Type B pancreatic cell (in vitro differentiated cells): ENCODE data around the gene VSTM5. TPM values are rescaled to one million over a fixed set of nuclear protein-coding genes. Genes with fewer than 3 reads are reported as not detected.

Source experiments
- DNase-seq: peaks from one replicate; pipeline ENCODE4 v3.0.0; 2021; ENCODE audit warnings: mixed read lengths; ENCODE audit not compliant: unreplicated experiment; ENCODE audit errors: extremely low spot score
- H3K27ac Mint-ChIP-seq: 2 replicates; pipeline ENCODE4 v1.8.0; 2021; ENCODE audit warnings: mild to moderate bottlenecking, mixed read lengths
- H3K27me3 Mint-ChIP-seq: 2 replicates; pipeline ENCODE4 v1.8.0; 2021; ENCODE audit warnings: mixed read lengths
- H3K36me3 Mint-ChIP-seq: 2 replicates; pipeline ENCODE4 v1.8.0; 2021; ENCODE audit warnings: mixed read lengths
- H3K4me1 Mint-ChIP-seq: one replicate; pipeline ENCODE4 v1.8.0; 2021; ENCODE audit warnings: mixed read lengths; ENCODE audit not compliant: unreplicated experiment
- H3K4me3 Mint-ChIP-seq: 2 replicates; pipeline ENCODE4 v1.8.0; 2021; ENCODE audit warnings: mild to moderate bottlenecking, mixed read lengths
- H3K9me3 Mint-ChIP-seq: 2 replicates; pipeline ENCODE4 v1.8.0; 2021; ENCODE audit warnings: mixed read lengths
- CTCF ChIP-seq: fragments of 200-600 bp; sonication (generic); conservative IDR thresholded peaks from 2 replicates; pipeline ENCODE4 v1.5.0; 2021; ENCODE audit warnings: antibody characterized with exemption, mild to moderate bottlenecking
- total RNA-seq: library from RNA; stranded (reverse); gene quantifications from 2 replicates; pipeline ENCODE4 v1.2.1, GENCODE V29; 2021; ENCODE audit warnings: low replicate concordance

Gene VSTM5
- total RNA-seq, 1 donor from 2014 or later = not detected

DNA sequence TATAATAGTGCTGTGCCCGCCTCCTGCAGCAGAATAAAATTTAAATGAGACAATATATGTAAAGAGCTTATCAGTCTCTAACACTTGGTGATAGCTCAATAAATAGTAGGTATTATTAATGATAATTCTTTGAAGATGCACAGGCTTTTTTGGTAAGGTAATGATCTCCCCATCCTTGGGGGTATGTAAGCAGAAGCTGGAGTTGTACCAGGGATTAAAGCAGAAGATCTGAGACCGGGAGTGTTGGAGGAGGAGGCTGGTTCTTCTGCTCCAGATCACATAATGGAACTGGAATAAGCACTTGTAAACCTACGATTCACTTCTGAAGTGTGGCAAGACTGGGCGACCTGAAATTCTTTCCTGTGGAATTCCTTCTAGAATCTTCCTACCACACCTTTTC lies 8.4 kb downstream of the VSTM5 start:
- Mint-ChIP-seq H3K9me3 (no peaks in the 10 kb centered on the region), H3K4me3 (no peak overlapping the region), H3K36me3 (no peaks in the 10 kb centered on the region), H3K27ac (no peak overlapping the region), H3K4me1 (peaks cover 10% of the 10 kb centered on the region), H3K27me3 (no peaks in the 10 kb centered on the region)
- TF ChIP-seq CTCF = no peak
- no peak for DNase-seq

GRCh38 chr11:93841446-93841845 lies 9.0 kb downstream of the VSTM5 start:
- Mint-ChIP-seq H3K9me3 (no peaks in the 10 kb centered on the region), H3K27me3 (no peaks in the 10 kb centered on the region), H3K36me3 (no peaks in the 10 kb centered on the region), H3K27ac (no peak overlapping the region), H3K4me1 (peaks cover 10% of the 10 kb centered on the region), H3K4me3 (no peak overlapping the region)
- DNase-seq = no peak
- TF ChIP-seq CTCF = no peak

DNA sequence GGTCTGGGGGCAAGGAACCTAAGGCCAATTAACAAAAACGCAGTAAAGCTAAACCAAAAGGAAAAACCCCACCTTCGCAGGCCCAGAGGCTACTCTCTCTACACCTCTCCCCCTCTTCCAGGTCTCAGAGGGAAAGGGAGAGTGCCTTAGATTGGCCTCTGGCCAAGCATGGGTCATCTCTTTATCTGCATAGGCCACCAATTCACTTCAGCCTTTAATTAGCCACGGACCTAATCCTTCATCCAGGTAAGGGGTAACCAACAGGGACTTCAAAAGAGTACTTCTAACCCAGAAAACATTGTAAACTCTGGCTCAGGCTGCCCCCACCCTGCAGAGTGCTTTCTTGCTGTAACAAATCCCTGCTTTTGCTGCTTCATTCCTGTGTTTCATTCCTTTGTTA lies 9.4 kb downstream of the VSTM5 start:
- H3K36me3 Mint-ChIP-seq = no peaks in the 10 kb centered on the region
- peaks cover 10% of the 10 kb centered on the region for H3K4me1 Mint-ChIP-seq
- DNase-seq = no peak
- no peak overlapping the region for H3K4me3 Mint-ChIP-seq
- H3K27ac Mint-ChIP-seq = no peak overlapping the region
- no peaks in the 10 kb centered on the region for H3K27me3 Mint-ChIP-seq
- no peaks in the 10 kb centered on the region for H3K9me3 Mint-ChIP-seq
- no peak for TF ChIP-seq CTCF

DNA sequence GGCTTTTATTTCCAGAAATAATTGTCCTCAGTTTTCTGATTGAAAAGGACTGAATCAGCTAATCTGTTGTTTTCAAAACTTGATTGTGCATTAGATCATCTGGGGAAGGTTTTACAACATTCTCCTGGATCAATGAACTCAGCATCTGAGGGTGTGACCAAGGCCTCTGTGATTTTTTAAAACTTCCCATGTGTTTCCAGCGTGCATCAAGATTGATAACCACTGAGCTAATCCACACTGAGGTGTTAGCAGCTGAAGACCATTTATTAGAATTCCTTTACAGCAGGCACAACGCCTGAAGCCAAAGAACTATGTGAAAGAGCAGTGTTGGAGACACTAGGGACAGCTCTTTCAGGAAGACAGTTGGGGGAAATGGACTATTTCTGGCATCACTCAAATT lies 10.2 kb downstream of the VSTM5 start:
- Mint-ChIP-seq H3K9me3 (no peaks in the 10 kb centered on the region), H3K27me3 (no peaks in the 10 kb centered on the region), H3K36me3 (no peaks in the 10 kb centered on the region), H3K27ac (no peak overlapping the region), H3K4me3 (no peak overlapping the region), H3K4me1 (peaks cover 10% of the 10 kb centered on the region)
- no peak for TF ChIP-seq CTCF
- DNase-seq = no peak

- Mint-ChIP-seq H3K9me3 (peaks cover 1% of the 10 kb centered on the region), H3K4me1 (peaks cover 5% of the 10 kb centered on the region), H3K36me3 (no peaks in the 10 kb centered on the region), H3K27me3 (no peaks in the 10 kb centered on the region), H3K27ac (no peak overlapping the region), H3K4me3 (no peak overlapping the region)
- TF ChIP-seq CTCF = no peak
- DNase-seq = no peak
These were observed 11.5 kb downstream of the VSTM5 start for GRCh38 chr11:93838967-93839366.

- no peaks in the 10 kb centered on the region for H3K4me1 Mint-ChIP-seq
- TF ChIP-seq CTCF = no peak
- H3K36me3 Mint-ChIP-seq = no peaks in the 10 kb centered on the region
- no peak for DNase-seq
- no peaks in the 10 kb centered on the region for H3K27me3 Mint-ChIP-seq
- H3K27ac Mint-ChIP-seq = no peak overlapping the region
- H3K4me3 Mint-ChIP-seq = no peak overlapping the region
- H3K9me3 Mint-ChIP-seq = peaks cover 7% of the 10 kb centered on the region
These were observed 17.6 kb downstream of the VSTM5 start for GRCh38 chr11:93832780-93833179.
